HS-5 (cell line): ENCODE results near the gene GNGT2.

Experiments used
- DNase-seq: peaks from one replicate; pipeline ENCODE4 v3.0.0-alpha.2; 2012; ENCODE audit warnings: low read depth

GNGT2 gene

DNA sequence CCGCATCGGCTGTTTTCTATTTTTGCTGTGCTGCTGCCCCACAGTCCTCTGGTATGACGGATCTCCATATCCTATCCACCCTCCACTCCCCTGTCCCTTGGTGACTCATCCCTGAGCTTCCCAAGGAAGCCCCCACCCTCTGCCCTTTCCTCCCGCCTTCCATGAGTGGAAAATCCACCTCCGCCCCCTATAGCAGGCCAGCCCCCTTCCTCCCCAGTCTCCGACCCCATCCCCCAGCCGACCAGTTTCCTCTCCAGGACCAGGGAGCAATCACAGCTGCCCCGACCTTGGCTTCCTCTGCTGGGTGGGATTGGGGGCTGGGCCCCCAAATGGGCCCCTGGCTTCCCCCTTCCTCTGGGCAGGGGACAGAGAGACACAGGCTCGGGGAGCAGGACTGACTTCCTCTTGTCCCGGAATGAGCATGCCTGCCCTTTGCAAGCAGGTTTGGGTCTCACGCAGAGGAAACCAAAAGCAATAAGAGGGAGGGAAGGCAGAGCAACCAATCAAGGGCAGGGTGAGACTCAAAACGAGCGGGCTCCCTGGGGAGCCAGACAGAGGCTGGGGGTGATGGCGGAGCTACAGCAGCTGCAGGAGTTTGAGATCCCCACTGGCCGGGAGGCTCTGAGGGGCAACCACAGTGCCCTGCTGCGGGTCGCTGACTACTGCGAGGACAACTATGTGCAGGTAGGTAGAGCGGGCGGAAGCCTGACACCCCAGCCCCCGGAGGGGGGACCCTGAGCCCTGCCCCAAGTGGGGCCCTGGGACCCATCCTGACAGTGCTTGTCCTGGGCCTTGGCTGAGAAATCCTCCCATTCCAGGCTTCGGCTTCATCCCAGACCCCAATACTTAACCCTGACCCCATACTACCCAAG is at the start of gene GNGT2, which contains the start of gene ABI3:
Gene GNGT2, minus strand, starts transcription at position 417 of the 872 bp plus-strand sequence. CDS start 3,152 bp downstream, outside the sequence.
Gene ABI3, plus strand, starts transcription at position 550 of the 872 bp plus-strand sequence. Its CDS starts 18 bp downstream, at position 568.
- no peak for DNase-seq

GRCh38 chr17:49259663-49260010 is 49.3 kb upstream of the GNGT2 start:
- no peak for DNase-seq

DNA sequence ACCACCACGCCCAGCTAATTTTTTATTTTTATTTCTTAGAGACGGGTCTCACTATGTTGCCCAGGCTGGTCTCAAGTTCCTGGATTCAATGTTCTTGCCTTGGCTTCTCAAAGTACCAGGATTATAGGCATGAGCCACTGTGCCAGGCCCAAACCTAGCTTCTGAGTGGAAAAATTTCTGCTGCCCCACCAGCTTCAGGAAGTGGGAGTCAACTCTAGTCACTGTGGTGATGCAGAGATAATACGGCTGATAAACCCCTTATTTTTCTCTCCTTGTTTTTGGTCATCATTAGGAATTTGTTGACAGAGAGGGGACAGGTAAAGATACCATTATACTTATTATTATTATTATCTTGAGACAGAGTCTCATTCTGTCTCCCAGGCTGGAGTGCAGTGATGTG is 48.0 kb upstream of the GNGT2 start:
- DNase-seq, result no peak

- DNase-seq, result no peak
These were observed 44.8 kb upstream of the GNGT2 start for GRCh38 chr17:49255125-49255524.

GRCh38 chr17:49254066-49254465 is 43.7 kb upstream of the GNGT2 start:
- DNase-seq, result no peak

GRCh38 chr17:49252148-49252695 is 41.8 kb upstream of the GNGT2 start:
- no peak for DNase-seq

DNA sequence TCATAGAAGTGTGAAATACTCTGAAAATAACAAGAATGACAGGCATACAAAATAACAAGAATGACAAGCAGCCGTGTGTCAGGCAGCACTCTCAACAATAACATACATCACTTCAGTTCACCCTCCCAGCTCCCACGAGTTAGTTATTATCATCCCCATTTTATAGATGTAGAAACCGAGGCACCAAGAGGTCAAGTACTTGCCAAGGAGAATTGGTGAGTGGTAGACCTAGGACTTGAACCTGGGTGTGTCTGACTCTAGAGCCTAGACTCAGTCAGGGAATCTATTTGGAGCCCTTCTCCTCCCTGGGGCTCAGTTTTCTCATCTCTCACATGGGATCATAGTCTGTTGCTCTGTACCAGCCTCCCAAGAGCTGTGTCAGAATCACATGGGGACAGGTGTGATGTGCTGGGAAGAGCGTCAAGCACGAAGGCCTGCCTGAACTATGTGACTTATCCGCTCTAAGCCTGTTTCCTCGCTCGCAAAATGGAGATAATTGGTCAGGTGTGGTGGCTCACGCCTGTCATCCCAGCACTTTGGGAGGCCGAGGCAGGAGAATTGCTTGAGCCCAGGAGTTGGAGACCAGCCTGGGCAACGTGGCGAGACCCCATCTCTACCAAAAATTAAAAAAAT is 39.6 kb upstream of the GNGT2 start:
- no peak for DNase-seq

DNA sequence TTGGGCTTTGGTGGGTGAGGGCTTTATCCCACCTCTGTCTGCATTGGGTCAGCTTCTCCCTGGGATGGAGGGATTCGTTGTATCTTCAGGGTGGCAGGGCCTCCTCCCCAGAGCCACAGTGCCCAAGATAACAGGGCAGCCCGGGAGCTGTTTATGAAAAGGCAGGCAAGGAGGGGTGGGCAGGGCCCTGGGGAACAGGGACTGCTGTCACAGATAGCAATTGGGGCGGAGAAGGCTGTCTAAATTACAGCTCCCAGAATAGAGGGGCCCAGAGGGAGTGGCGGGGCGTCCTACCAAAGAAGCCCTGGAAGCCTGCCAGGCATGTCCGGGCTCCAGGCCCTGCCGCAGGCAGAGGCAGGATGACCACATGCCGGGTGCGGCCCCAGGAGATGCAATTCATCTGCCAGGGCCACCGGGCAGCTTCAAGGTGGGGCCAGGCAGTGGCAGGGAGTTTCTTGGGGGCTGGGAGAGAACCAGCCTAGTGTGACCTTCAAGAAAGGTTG is 39.0 kb upstream of the GNGT2 start:
- no peak for DNase-seq

DNA sequence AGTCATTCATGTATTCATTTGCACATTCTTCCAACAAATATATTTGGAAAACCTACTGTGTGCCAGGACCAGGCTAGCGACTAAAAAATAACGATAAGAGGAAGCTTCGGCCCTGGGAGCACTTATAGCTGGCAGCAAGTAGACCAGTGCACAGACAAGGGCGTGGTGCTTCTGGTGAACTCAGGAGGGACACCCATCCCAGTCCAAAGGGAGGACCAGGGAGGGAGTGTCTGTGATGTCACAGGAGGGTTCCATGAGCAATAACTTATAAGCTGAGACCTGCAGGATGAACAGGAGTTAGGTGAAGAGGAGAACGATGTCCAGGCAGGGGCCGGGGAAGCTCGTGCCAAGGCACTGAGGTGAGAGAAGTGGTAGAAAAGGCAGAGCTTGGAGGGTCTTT is 37.6 kb upstream of the GNGT2 start:
- DNase-seq, result no peak

DNA sequence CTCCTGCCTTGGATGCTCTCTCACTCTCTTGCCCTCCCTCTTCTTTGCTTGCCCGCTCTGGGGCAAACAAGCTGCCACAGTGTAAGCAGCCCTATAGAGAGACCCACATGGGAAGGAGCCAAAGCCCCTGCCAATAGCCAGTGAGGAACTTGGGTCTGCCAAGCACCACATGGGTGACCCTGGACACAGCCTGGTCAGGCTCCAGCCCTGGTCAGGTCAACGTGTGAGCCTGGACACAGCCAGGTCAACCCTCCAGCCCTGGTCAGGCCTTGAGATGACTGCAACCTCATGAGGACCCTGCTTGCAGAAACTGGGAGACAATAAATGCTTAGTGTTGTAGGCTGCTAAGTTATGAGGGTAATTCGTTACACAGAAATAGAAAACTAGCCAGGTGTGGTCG is 34.5 kb upstream of the GNGT2 start:
- DNase-seq, result no peak

- DNase-seq, result no peak
These were observed 32.4 kb upstream of the GNGT2 start for GRCh38 chr17:49242813-49243212.

DNA sequence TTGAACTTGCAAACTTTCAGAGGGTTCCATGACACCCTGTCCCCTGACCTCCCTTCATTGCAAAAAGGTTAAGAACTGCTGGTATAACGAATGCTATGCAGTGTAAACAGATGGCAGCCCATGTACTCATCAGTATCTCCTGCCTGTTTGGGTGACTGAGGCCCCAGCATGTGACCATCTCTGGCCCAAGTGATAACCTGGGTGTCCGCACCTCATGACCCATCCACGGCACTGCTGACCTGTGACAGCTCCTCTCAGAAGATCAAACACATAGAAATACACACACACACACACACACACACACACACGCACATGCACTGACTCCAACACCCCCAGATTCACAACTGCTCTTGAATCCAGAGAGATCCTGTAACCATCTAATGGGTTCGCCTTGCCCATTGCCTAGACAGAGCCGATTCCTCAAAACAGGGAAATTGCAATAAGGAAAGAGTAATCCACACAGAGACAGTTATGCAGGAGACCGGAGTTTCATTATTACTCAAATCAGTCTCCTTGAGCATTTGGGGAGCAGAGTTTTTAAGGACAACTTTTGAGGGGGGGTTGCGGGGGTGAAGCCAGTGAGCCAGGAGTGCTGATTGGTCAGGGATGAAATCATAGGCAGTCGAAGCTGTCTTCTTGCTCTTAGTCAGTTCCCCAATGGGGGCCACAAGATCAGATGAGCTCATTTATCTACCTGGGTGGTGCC is 31.5 kb upstream of the GNGT2 start:
- DNase-seq, result no peak

DNA sequence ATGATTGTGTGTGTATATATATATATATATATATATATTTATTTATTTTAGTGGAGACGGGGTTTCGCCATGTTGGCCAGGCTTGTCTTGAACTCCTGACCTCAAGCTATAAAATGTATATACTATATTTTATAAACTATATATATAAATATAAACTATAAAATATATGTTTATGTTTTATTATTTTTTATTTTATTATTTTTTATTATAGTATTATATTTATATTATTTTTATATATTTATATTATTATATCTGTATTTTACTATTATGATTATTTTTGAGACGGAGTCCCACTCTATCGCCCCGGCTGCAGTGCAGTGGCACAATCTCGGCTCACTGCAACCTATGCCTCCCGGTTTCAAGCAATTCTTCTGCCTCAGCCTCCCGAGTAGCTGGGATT is 30.7 kb upstream of the GNGT2 start:
- no peak for DNase-seq

- no peak for DNase-seq
These were observed 30.2 kb upstream of the GNGT2 start for GRCh38 chr17:49240619-49241018.

DNA sequence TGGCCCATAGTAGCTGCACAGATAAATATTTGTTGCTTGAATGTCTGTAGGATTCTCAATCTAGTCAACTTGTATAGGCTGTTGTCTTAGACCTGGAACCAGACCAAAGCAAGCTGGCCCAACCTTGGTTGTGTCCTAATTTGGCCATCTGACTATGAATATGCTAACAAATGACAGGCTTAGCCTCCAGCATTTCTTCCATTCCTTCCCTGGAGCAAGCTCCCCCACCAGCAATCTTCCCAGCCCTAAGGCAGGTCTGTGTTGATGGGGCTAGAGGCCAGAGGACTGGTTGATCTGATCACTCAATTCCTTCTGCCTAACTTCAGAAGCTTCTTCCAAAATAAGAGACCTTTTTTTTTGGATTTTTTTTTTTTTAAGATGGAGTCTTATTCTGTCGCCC is 29.6 kb upstream of the GNGT2 start:
- DNase-seq, result no peak

- no peak for DNase-seq
These were observed 25.5 kb upstream of the GNGT2 start for GRCh38 chr17:49235896-49236295.

DNA sequence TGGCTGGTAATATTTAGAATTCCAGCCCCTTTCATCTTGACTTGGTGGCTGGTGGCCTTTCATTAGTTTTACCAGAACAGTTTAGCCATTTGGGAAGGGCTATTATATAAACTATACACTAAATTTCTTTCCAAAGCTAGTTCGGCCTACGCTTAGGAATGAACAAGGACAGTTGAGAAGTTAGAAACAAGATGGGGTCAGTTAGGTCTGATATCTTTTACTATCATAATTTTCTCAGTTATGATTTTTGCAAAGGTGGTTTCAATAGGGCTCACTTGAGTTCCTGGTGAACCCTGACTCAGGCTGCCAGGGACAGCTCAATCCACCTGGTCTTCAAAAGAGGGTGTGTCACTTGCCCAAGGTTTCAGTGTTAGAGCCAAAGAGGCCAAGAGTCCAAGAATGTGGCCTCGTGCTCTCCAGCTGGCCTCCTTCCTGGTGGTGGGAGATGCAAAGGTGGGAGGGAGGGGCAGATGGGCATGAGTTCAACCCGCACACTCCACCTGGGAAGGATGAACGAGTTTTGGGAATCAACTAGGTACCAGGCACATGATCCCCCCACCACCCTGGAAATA is 24.2 kb upstream of the GNGT2 start:
- DNase-seq, result no peak

DNA sequence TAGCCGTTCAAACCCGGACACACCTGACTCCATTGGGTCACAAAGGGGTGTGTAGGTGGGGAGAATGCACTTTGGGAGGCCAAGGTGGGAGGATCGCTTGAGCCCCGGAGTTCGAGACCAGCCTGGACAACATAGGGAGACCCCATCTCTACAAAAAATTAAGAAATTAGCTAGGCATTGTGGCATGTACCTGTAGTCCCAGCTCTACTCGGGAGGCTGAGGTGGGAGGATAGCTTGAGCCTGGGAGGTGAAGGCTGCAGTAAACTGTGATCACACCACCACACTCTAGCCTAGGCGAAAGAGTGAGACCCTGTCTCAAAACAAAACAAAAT is 21.2 kb upstream of the GNGT2 start:
- DNase-seq, result no peak

DNA sequence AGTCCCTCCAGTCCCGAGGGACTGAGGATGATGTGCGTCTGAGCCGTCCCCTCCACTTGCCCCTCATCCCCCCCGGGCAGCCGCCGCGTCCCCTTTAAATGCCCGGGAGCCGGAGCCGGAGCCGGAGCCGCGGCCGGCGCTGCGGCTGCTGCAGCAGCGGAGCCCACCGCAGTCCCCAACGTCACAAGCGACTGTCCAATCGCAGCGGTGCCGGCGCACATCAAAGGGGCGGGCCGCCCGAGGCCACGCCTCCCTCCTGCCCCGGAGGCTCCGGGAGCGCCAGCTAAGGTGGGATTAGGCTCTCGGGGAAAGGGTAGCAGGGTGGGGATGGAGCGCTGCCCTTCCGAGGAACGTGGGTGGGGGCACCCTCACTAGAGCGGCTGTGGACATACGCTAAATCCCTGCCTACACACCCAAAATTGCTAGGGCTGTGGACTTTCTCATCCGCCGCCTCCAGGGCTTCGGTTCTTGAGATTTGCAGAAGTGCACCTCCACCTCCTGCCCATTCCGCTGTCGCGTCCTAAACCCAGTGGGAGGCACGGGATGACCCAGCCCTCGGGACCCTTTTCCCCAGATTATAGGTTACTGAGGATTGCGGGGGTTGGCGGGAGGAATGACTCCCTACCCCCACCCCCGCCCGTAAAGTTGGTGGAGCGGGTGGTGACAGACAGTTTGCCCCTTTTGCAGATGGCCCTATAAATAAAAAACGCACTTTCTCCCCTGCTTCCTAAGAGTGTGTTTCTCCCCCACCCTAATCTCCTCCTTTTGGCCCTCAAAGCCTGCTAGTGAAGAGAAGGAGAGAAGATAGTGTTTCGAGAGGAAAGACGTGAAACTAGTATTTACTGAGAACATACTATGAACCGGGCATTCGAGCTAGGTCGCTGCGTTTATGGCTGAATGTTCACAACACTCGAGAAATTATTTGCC is 20.5 kb upstream of the GNGT2 start, which contains the start of gene PHOSPHO1:
Gene PHOSPHO1, minus strand, starts transcription at position 152 of the 927 bp plus-strand sequence. CDS start 4,096 bp downstream, outside the sequence.
- DNase-seq, result no peak

GRCh38 chr17:49229805-49230600 is 19.6 kb upstream of the GNGT2 start:
- no peak for DNase-seq
